HG02970 (cell line): ENCODE measurements around the gene GREM2.

Experiments used
- ATAC-seq: cut with Tn5 transposase; IDR thresholded peaks from one replicate; pipeline ENCODE4 v1.9.1; 2021; ENCODE audit warnings: mild to moderate bottlenecking, moderate library complexity, moderate number of reproducible peaks; ENCODE audit not compliant: unreplicated experiment, low FRiP score

The GREM2 gene

DNA sequence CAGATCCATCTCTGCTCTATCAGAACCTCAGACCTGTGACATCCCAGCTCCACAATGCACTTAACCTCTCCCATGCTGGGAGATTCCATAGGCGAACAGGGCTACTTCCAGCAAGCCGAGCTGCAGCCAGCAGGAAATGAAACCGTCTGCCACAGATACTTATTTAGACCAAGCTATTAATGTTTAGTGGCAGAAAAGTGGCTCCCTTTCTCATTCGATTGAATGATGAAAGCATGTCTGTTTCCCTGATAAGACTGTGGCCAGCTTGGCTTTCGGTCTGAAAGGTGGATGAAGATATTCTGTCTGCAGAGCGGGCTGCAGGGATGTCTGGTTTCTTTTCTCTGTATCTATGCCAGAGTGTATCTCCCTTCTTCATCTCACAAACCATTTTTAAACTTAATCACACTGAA lies 146.4 kb downstream of the GREM2 start:
- ATAC-seq = no peak

DNA sequence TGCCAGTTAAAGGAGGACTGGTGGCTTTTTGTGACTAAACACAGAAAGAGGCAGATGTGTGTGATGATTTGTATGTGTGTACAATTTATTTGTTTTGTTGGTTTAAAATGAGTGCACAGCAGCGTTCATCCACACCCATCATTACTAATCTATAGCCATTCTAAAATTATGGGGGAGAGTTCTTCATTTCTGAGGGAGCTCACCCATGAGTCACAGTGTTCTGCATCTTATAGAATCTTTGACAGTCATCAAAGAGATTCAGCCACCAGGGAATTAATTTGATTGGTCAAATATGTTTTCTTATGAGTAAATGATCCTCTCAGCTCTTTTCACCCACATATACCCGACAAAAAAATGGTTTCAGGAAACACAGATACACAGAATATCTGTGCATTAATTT lies 147.9 kb downstream of the GREM2 start:
- ATAC-seq = no peak

DNA sequence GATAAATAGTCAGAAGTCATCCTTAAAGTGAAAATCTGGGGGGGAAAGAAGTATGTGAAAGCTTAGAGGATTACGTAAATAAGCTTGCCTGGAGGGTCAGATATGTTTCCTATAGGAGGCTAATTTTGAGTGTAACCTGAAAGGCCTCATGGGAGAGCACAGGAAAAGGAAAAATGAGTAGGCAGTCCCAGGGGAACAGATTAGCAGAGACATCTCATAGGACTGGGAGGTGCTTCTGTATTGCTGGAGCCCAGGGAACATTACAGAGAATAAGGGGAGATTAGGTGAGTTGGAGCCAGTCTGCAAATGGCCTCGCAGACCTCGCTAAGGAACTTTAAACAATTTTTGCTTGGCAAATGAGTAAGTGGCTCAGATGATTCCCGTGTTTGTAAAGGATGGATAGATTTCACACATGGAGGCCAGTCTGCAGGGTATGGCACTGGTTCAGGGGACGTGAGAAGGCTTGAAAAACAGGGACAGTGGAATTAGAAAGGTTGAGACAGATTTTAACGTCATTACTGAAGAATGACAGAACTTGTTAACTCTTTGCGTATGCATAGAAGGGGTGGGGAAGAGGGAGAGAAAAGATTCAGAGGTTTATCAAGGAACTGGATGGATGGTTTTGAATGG lies 149.1 kb downstream of the GREM2 start:
- no peak for ATAC-seq

DNA sequence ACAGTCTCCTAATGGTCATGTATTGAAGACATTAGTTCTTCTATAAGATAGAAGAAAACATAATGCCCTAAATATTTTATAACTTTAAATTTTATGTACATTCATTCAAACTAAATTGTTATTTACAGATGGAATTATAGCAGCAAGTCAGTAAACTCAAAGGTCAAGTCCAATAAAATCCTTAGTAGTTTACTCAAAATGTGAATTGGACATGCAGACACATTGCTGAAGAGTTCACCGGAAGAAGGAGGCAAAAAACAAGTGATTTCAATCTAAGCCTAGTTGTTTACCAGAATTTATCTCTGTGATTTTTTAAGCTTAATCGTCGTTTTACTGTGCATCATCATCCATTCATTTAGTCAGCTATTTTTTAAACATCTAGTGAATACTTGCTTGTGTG lies 149.7 kb downstream of the GREM2 start:
- ATAC-seq = no peak

DNA sequence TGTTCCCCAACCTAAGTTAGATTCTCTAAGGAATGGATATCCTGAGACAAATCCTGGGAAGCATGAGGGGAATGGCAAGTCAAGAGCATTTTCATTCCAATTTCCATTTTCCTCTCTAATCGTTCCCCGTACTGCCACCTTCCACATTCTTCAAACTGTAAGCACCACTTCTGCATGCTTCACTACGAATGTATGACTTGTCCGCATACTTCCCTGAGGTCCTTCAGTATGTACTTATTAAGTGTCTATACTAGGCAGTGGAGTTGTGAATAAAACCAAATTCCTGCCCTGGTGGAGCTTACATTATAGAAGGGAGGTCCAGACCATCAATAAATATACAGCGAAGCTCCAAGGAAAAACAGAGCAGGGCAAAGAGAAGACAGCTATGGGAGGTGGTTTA lies 154.8 kb downstream of the GREM2 start:
- no peak for ATAC-seq

DNA sequence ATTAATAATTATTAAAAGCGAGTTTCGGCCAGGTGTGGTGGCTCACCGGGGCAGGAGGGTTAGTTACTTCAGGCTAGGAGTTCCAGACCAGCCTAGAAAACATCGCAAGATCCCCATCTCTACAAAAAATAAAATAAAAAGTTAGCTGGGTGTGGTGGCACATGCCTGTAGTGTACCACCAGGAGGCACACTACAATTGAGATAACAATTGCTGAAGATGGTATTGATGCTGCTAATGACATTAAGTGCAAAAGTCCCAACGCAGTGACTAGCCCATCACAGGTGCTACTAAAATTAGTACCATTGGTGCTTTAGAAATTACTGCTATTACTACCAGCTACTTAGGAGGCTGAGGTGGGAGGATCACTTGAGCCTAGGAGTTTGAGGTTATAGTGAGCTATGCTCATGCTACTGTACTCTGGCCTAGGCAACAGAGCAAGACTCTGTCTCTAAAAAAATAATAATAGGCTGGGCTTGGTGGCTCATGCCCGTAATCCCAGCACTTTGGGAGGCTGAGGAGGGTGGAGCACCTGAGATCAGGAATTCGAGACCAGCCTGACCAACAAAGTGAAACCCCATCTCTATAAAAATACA lies 156.6 kb downstream of the GREM2 start:
- no peak for ATAC-seq

DNA sequence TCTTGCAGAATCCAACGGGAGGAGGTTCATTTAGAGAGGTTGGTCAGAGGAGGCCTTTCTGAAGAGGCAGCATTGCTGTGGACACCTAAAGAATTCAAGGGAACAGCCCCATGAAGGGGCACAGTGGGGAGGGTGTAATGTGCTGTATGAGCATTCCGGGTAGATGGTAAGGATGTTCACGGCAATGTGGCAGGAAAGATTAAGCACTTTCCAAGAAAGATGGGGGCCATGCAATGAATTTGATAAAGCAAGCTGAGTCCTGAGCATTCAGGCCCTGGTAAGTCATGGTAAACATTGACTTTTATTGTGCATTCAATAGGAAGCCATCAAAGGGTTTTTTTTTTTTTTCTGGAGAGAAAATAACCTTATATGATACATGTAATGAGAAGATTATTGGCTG lies 166.6 kb downstream of the GREM2 start:
- ATAC-seq = no peak

DNA sequence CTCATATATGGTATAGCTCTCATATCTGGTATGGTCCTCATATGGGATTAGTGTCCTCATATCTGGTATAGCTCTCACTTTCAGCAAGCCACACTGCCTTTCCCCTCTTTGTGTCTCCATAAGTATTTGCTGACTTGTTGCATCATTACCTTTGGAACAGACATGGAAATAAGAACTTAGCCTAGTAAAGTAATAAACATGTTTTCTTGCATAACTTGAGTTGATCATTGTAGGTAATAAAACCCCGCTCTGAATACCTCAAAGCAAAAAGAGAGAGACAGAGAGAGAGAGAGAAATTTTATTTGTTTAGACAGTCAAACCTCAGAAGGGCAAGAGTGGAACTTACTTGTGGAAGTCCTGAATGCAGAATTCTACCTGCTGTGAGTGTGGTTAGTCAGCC lies 170.3 kb downstream of the GREM2 start:
- ATAC-seq = no peak
